ENCODE data around the gene CDX2. TPM values are rescaled to one million over a fixed set of nuclear protein-coding genes. Genes with fewer than 3 reads are reported as not detected.

The CDX2 gene
- total RNA-seq, 4 donors from 2014 or later = not detected

GRCh38 chr13:27979001-27979643, 10.0 kb upstream of the CDX2 start:
- TF ChIP-seq, protein P1, sequence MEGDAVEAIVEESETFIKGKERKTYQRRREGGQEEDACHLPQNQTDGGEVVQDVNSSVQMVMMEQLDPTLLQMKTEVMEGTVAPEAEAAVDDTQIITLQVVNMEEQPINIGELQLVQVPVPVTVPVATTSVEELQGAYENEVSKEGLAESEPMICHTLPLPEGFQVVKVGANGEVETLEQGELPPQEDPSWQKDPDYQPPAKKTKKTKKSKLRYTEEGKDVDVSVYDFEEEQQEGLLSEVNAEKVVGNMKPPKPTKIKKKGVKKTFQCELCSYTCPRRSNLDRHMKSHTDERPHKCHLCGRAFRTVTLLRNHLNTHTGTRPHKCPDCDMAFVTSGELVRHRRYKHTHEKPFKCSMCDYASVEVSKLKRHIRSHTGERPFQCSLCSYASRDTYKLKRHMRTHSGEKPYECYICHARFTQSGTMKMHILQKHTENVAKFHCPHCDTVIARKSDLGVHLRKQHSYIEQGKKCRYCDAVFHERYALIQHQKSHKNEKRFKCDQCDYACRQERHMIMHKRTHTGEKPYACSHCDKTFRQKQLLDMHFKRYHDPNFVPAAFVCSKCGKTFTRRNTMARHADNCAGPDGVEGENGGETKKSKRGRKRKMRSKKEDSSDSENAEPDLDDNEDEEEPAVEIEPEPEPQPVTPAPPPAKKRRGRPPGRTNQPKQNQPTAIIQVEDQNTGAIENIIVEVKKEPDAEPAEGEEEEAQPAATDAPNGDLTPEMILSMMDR (IDR thresholded peaks at IDR 0.05) = no peak
- TF ChIP-seq POLR2A (IDR thresholded peaks at IDR 0.05) = no peak
- intact Hi-C loops (cut with DNase I) = no loop called here

DNA sequence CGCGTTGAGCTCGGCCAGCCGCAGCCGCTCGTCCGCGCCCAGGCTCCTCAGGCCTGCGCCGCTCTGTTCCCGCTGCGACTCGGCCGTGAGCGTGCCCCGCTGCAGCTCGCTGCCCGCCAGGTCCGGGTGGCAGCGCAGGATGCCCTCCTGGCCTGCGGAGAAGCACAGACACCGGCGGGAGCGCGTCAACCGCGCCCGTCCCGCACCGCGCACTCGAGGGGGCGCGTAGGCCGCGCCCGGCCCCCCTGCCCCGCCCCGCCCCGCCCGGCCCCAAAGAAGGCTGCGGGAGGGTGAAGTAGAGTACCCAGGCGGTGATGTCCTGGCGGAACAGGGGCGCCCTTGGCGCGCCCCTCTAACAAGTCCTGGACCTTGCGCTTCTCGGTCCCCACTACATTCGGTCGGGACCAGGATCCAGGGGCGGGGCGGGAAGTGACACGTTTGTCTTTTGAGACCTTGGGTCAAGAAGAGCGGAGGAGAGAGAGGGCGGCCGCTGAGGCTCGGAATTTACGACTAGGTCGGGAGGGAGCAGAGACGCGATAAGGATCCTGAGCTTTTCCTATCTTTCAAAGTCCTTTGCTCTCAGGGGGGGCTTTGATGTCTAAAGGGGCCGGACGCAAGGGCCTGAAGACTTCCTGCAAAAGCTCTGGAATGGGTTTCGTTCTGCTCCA, 9.3 kb upstream of the CDX2 start:
- Histone ChIP-seq H3K36me3 (no peaks in the 10 kb centered on the region), H3K27me3 (peaks cover 36% of the 10 kb centered on the region), H3K4me3 (replicated peaks in 1 of 3) (no peak overlapping the region), H3K27ac (no peak overlapping the region), H3K9me3 (no peaks in the 10 kb centered on the region), H3K4me1 (peaks cover 0 to 18% of the 10 kb centered on the region in 2 donors)
- intact Hi-C loops (cut with DNase I) = no loop called here
- 2 to 3% methylated on average over 9 to 36 of the region's 65 CpGs for WGBS, 2 donors
- TF ChIP-seq, protein P1 (IDR thresholded peaks at IDR 0.05) = no peak
- TF ChIP-seq POLR2A (IDR thresholded peaks at IDR 0.05) = no peak
- DNase-seq = no peak

More at GRCh38 chr13:27979001-27979643, 10.0 kb upstream of the CDX2 start:
- Histone ChIP-seq H3K27ac (no peak overlapping the region), H3K9me3 (no peaks in the 10 kb centered on the region), H3K36me3 (no peaks in the 10 kb centered on the region), H3K27me3 (peaks cover 39% of the 10 kb centered on the region), H3K4me1 (peaks cover 0 to 18% of the 10 kb centered on the region in 2 donors), H3K4me3 (replicated peaks in 1 of 3) (no peak overlapping the region)
- WGBS, 2 donors = 8% methylated on average over 15 of the region's 15 CpGs
- no peak for DNase-seq

- DNase-seq = no peak
- intact Hi-C loops (cut with DNase I) = no loop called here
- TF ChIP-seq POLR2A (IDR thresholded peaks at IDR 0.05) = no peak
- TF ChIP-seq, protein P1 (IDR thresholded peaks at IDR 0.05) = no peak
- Histone ChIP-seq H3K27ac (no peak overlapping the region), H3K9me3 (no peaks in the 10 kb centered on the region), H3K4me3 (replicated peaks in 1 of 3) (no peak overlapping the region), H3K4me1 (peaks cover 0 to 18% of the 10 kb centered on the region in 2 donors), H3K36me3 (no peaks in the 10 kb centered on the region), H3K27me3 (peaks cover 33% of the 10 kb centered on the region)
- WGBS, 2 donors = 2 to 4% methylated on average over 20 to 47 of the region's 80 CpGs
These were observed 8.6 kb upstream of the CDX2 start for GRCh38 chr13:27977476-27978300.

GRCh38 chr13:27976362-27977091, 7.4 kb upstream of the CDX2 start:
- 7 to 10% methylated on average over 8 to 12 of the region's 12 CpGs for WGBS, 2 donors
- Histone ChIP-seq H3K4me3 (replicated peaks in 1 of 3) (no peak overlapping the region), H3K9me3 (no peaks in the 10 kb centered on the region), H3K27me3 (peaks cover 26% of the 10 kb centered on the region), H3K36me3 (no peaks in the 10 kb centered on the region), H3K4me1 (peaks cover 0 to 18% of the 10 kb centered on the region in 2 donors), H3K27ac (no peak overlapping the region)
- TF ChIP-seq POLR2A (IDR thresholded peaks at IDR 0.05) = no peak
- TF ChIP-seq, protein P1 (IDR thresholded peaks at IDR 0.05) = no peak
- intact Hi-C loops (cut with DNase I) = no loop called here
- DNase-seq = no peak

All from thyroid gland (tissue), 4 donors.